ENCODE measurements around the gene CARS1.

CARS1 gene

DNA sequence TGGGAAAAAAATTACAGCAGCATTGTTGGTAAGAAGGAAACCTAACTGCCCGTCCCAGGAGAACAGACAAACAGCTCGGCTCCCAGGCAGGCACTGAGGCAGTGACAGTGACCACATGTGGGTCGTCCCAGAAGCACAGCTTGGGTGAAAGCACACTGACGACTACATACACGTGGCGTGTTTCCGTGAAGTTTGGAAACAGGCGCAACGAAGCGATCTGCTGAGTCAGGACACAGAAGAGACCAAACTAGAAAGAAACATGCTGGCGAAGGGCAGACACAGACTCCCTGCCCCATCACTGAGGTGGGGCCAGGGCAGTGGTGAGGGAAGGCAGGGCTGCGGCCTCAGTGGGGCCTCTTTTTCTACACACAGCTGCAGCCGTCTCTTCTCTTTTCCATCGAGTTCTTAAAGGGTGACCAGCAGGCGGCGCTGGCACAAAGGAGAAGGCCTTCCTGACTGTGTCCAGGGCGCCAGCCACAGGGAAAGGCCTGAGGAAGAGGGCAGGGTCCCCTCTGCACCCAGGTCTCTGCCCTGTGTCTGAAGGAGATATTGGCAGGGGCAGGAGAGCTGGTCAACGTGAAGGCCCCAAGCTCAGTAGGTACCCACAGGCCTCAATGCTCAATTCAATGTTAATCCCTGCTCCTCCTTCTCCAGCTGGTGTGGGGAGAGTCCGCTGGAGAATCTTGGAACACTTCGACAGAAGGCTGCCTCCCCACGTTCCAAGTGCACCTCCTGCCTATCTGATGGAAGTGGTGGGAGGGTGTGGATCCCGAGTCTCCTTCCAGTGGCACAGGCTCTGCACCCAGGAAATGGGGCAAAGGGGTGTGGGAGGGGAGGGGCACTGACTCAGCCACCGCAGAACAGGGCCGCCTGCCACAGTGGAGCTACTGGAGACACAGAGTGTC lies 19.9 kb downstream of the CARS1 start:
- peak; percentile 87 for DNase-seq

DNA sequence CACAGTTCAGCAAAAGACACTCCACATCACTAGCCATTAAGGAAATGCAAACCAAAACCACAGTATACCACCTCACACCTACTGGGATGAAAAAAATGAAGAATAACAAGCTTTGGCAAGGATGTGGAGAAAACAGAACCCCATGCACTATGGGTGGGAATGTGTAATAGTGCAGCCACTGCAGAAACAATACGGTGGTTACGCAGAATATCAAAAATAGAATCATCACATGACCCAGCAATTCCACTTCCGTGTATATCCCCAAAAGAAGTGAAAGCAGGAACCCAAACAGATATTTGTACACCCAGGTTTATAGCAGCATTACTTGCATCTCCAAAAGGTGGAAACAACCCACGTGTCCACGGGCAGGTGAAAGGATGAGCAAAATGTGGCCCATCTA lies 20.8 kb downstream of the CARS1 start:
- DNase-seq, result no peak

DNA sequence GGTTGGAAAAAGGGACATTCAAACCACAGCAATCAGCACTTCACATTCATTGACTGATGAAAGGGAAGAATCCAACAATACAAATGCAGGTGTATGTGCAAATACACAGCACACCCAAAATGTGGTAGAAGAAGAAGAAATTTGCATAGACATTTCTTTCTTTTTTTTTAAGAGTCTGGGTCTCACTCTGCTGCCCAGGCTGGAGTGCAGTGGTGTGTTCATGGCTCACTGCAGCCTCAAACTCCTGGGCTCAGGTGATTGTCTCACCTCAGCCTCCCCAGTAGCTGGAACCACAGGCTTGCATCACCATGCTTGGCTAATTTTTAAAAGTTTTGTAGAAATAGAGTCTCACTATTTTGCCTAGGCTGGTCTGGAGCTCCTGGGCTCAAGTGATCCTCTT lies 21.9 kb downstream of the CARS1 start:
- DNase-seq, result no peak

DNA sequence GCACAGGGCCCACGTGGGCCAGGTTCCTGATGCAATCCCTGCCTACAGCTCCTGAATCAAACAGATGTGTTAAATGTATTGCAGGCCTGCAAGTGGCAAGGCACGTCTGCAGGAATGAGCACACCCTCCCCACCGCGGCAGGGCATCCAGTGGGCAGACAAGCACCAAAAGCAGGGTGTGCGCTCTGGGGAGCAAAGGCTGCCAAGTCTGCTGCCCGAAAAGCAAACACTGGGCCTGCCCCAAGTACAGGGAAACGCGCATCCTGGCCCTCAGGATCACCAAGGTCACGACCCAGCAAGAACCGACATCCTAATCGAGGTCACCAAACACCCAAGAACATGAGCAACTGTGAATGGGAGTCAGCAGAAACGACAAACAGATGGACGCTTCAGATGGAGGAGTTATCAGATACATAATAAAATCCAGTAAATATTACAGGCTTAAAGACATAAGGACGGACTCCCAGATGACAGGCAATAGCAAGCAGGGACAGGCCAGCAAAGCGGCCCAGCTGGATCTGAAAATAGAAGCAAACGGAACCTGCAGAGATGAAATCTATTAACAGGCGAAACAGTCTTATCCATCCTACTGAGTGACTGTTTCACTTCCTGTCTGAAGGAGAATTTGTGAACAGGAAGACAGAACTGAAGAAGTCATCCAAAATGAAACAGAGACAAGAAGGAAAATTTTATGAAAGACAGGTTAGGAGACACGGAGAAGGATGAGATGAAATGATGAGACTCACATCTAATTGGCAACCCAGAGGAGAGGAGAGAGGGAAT lies 26.7 kb downstream of the CARS1 start:
- peak; percentile 20 for DNase-seq

DNA sequence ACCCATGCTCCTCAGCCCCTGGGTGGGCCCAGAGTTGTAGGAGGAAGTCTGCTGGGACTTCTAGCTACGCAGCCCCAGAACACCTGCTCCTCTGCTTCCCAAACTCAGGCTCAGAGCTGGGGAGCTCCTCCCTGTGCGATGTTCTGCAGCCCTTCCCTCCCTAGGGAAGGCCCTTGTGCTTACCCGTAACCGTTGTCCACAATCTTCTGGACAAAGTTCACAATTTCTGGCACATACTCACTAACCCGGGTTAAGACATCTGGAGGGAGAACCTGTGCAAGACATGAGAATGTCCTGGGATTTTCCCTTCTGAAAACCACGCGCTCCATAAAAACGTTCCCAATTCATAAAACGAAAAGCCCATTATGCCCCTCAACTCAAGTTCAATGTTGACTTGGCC lies 28.4 kb downstream of the CARS1 start:
- DNase-seq, result no peak

DNA sequence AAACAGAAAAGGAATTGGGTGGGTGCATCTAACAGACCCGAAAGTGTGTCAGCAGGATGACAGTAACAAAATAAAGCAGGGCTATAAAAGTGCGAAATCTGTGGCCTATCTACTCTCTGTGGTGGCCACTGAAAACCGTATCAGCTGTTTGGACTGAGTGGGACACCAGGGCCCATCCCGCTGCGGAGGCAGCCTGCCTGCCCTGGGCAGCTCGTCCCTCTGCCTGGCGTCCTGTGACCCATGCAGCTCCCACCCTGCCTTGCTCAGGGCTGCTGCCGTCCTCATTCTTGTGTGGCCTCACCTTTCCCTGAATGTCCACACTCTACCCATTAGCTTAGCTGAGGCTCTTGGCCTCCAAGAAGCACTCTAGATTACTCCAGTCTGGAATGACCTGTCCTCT lies 30.4 kb downstream of the CARS1 start:
- no peak for DNase-seq

DNA sequence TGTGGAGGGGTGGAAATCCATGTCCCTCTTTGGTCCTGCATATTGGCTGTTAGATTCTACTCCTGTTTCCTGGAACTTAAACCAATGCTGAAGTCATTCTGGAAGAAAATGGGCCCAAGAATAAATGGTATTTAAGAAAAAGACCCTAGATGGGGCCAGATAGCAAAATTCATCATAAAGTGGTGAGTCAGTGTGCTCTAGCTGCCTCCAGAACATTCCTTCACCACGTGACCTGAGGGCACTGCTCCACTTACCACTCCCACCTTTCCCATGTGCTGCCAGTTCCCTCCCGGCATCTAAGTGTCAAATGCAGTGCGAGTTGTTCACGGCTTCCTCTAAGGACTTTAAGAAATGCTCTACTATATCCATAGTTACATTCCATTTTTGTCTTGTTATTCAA lies 34.2 kb downstream of the CARS1 start:
- DNase-seq, result no peak

DNA sequence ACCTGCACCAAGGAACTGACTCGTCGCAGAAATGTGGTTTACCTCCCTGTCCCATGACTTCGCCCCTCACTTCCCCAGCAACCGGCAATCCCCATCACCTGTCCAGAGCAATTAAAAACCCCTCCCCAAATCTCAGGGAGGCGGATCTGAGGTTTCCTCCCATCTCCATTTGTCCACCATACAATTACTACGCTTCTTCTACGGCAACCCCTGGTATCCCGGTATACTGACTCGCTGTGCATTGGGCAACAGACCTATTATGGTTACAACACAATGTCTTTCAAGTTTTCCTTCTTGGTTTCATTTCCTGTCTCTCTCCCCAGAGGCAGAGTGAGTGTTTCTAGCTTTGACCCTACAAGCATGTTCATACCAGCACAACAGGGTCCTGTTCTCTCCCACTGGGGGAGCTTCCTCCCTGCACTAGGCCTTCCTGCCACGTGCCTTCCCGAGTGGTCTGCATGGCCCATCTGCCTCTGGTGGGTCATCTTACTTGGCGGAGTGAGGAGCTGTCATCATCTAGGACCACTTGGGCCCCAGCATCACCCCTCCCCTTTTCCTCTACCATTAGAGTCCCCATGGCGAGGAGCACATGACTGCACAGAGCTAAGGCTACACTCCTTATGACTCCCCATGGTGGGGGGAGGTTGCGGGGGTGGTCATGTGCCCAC lies 34.8 kb downstream of the CARS1 start:
- DNase-seq, result peak; percentile 41

DNA sequence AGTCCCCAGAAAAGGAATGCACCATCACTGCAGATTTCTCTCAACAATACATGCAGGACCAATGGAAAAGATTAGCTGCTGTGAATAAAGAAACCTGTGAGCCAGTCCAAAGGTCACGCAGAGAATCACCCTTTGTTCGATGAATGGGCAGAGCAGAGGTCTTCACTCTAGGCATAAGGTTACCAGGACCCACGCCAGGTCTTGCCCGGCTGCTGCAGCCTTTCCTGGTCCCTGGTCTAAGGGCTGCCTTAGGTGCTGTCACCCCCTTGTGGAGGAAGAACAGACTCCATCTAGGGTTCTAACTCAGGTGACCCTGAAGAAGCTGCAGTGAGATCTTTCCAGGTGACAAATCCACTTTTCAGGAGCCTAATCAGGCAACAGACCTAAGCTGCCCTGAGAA lies 36.1 kb downstream of the CARS1 start:
- peak; percentile 70 for DNase-seq

DNA sequence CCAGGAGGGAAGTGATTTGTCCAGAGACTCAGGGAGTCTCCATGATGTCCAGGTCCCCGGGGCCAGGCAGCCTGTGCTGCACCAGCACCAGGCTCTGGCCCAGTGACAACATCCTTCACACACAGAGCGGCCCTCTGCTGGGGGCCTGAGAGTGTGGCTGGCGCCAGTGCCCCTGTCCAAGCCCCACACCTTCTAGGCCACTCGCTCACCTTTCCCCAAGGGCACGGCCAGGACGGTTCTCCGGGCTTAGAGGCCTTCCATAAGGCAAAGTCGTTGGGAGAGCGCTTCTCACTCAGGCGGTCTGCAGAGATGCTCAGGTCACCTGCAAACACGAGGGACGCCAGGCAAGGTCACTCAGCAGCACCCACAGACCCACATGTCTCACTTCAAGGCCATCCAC lies 37.2 kb downstream of the CARS1 start:
- DNase-seq, result no peak

DNA sequence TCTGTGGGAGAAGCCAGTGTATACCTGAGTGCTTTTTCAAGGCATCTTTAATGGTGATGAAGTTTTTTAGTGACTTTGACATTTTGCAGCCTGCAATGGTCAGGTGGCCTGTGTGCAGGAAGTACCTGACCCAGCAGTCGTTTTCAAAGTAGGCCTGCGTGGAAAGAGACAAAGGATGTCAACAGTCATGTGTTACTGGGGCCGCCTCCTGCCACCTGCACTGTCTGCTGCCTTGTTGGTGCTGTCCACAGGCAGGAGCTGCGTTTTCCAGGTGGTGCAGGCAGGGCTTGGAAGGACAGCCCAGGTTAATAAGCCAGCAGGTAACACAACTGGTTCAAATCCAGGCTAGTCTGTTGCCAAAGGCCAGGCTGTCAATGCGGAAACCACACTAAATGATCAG lies 38.6 kb downstream of the CARS1 start:
- no peak for DNase-seq

DNA sequence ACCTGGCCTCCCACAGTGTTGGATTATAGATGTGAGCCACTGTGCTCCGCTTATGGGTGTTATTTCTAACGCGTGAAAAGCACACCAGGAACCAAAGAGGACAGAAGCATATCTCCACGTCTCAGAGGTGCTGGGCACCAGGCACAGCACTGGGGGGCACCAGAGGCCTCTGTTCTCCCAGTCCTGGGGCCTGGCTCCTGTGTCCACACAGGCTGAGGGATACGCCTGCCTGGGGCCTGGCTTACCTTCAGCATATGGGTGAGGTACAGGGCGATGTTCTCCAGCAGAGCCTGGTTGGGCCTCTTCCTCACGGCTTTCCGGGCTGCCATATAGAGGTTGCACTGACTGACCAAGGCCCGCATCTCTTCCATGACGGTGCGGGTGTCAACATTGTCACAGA lies 40.4 kb downstream of the CARS1 start:
- DNase-seq, result peak; percentile 30

DNA sequence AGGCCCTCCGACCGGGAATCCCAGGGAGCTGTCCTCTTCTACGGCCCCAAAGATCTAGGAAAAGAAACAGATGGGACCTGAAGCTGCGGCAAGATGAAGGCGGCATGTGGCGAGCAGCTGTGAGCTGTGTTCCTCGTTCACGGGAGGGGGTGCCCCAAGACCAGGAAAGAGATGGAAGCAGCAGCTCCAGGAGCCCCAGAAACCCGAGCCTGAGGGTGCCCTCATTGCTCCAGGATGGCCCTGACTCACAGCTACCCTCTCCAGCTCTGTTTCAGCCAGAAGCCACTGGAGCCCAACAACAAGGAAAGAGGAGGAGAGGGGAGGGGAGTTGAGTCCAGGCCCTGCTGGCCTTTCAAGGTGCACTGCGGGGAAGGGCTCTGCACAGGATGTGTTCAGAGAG lies 41.4 kb downstream of the CARS1 start:
- no peak for DNase-seq

DNA sequence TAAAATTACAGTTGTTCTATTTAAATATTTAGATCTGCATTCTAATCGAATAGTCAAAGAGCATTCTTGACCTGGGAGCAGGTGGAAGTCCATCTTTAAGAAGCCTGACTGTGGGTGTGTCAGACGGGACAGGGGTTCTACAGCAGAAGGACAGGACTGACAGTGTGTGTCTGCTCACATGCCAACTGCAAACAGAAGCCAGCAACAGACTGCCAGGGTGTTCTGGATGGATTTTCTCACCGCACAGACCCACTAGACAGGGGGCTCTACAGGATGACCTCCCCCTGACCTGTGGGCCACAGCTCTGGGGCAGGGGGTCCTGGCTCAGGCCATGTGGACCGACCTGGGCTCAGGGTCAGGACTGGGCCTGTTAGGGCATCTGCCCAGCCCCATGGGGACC lies 42.3 kb downstream of the CARS1 start:
- no peak for DNase-seq

DNA sequence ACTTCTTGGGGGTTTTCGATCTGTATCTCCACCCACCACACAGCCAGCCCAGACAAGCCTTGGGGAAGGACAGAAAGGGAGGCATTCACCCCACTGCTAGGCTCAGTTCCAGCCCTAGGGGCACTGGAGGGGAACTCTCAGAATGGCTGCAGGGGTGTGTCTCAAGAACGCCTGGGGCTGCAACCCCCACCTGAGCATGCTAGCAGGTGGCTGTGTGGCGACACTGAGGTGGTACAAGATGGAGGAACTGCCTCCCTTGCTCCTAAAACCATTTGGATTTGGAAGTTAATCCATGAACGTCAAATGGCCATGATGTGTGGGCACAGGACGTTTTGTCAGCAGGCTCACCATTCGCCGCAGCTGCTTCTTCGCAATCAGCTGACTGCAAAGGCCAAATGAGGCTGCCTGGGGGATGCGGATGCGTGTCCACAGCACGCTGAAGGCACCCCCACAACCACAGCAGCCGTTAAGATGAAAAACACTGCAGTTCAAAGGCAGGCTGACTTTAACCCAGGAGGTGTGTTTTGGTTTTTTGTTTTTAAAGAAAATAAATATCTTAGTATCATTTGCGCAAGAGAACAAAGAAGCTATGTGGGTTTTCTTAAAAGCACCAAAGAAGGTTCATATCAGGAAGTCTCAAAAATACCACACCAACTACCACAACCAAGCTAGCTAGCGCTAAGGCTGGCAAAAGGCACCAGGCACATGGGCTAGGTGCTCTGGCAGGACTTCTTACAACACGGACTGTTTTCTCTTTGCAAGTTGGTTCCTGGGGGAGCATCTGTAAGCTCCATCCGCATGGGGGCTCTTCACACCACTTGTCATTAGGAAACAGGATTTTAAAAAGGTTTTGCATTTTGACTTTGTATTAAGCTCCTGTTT lies 42.9 kb downstream of the CARS1 start:
- no peak for DNase-seq

DNA sequence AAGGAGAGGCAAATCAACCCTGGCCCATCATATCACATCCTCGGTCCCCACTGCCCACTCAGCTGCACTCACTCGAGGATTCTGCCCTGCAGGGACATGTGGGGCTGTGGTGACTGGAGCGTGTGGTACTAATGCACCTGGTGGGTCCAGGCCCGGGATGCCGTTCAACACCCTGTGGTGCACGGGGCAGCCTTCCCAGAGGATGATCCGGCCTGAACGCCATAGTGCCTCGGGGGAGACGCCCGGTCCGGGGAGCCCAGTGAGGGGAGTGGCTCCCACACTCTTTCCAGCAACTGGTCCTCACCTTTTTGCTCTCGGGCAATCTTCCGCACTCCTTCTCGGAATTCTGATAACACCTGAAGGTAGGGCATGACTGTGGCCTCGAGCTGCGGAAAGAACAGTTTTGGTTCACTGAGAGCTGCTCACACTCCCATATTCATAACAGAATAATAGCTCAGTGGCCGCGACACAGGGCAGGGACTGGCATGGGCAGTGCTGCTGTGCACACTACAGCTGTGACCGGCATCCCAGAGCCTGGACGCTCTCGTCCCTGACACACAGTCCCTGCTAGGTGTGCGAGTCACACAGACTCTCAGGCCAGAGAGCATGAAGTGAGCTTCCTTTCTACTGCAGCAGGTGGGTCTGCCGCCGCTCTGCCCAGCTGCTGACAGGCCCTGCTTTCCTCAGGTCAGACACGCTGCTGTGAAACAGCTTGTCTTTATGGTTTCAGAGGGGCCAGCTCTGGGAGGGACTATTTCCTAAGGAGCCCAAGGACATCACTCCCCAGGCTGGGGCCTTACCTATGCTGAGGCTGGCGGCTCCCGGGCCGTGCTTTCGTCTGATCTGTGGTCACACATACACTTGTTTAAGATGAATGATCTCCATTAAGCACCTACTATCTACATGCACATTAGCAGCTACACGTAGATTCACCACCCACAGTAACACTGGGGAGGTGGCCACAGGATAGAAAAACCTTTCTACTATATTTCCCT lies 45.0 kb downstream of the CARS1 start:
- no peak for DNase-seq

DNA sequence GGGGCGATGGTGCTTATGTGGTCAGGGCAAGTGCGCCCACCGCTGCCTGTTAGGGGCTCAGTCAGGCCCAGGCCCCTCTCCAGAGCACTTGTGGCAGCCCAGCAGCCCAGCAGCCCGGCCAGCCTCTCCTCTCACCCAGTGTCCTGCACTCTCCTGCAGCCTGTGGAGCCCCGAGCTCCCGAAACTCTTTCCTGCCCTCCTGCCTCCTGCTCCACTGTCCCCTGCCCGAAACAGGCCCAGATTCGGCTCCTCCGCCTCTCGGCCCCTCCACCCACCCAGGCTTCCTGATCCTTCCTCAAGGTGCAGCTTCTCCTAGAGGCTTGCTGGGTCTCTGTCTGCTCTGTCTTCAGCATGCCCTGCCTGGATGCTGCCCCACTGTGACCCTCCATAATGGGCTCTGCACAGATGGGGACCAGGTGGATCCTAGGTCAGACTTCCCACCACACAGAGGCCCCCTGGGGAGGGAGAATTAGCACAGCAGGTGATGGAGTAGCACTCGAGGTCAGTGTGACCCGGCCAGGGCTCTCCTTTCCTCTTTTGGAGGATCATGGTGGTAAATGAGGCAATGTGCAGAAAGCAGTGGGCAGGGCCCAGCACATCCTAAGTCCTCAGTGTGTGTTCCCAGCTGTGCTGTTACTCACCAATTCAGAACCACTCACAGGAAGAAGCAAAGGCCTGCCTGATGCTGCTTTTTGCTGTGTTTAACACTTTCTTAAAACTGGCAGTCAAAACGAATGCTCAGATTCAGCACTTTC lies 46.5 kb downstream of the CARS1 start:
- DNase-seq, result no peak

DNA sequence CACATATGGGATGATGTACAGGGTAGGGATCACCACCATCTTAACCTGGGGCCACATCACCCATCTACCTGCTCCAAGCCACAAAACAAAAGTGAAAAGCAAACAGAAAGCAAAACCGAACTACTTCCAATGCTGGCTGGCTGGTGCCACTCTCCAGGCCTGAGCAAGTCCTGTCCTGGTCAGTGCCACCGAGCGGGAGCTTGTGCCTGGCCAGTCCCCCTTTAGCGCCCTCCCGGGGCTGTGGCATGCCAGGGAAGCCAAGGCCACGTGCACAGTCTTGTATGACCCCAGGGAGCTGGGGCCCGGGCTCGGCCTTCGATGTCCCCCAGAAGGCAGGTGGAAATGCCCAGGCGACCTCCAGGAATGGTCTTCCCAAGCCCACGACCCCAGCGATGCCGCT lies 47.2 kb downstream of the CARS1 start:
- no peak for DNase-seq

DNA sequence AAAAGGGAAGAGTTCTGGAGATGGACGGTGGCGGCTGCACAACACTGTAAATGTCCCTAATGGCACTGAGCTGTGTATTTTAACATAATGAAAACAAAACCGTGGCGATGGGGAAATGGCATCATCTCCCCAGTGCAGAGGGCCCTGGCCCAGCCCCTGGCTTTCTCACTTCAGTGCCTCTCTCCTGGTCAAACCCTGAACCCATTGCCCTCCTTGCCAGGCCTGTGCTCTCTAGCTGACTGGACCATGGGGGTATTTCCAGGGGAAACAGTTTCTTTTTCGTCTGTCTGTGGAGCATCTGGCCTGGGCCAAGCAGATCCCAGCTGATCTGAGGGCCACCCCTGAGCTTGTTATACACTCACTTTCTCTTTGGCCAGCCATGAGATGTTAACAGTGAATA lies 47.7 kb downstream of the CARS1 start:
- DNase-seq, result no peak

DNA sequence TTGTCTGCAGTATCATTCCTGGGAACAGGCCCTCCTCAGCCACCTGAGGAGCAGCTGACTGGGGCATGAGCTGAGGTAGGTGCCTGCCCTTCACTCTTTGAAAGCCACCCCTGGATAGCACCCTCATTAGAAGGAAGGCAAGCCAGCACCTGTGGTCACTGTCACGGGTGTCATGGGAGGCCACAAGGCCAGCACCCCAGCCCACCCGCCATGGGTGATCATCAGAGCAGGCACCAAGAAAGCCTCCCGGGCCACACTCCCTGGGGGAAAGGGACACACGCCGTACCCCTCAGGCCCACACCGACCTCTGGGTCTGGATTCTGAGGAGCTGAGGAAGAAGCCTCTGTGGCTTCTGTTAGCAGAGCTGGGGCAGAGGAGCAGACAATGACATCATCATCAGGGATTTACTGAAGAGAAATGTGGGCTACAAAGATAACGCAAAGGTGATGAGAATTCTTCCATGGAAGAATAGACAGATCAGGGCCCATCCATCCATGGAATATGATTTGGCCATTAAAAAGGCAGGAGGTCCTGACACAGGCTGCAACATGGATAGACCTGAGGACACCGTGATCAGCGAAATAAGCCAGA lies 48.4 kb downstream of the CARS1 start:
- no peak for DNase-seq

Measured in hematopoietic multipotent progenitor cell treated with erythropoietin and hydrocortisone succinate and interleukin-3 and kit ligand, for 4 days (in vitro differentiated cells).